Parathyroid adenoma (tissue), 2 donors: ENCODE data around the gene SLC30A7.

Experiments
- H2AFZ ChIP-seq: fragments of 300-600 bp; sonication (generic); one replicate; pipeline ENCODE4 v1.7.0; 2017; ENCODE audit warnings: antibody characterized with exemption, mild to moderate bottlenecking
- H3K27ac ChIP-seq: fragments of 300-600 bp; sonication (generic); one replicate; pipeline ENCODE4 v1.7.0; 2017
- H3K27me3 ChIP-seq: fragments of 300-600 bp; sonication (generic); one replicate; pipeline ENCODE4 v1.7.0; 2017; ENCODE audit warnings: low read length; ENCODE audit not compliant: control insufficient read depth, insufficient read depth
- H3K36me3 ChIP-seq: fragments of 300-600 bp; sonication (generic); one replicate; pipeline ENCODE4 v1.7.0; 2017; ENCODE audit warnings: low read length; ENCODE audit not compliant: control insufficient read depth, insufficient read depth
- H3K4me1 ChIP-seq: fragments of 300-600 bp; sonication (generic); one replicate; pipeline ENCODE4 v1.7.0; 2017; ENCODE audit warnings: control low read depth
- H3K4me2 ChIP-seq: fragments of 300-600 bp; sonication (generic); one replicate; pipeline ENCODE4 v1.7.0; 2017; ENCODE audit warnings: low read length
- H3K4me3 ChIP-seq: fragments of 300-600 bp; sonication (generic); one replicate; pipeline ENCODE4 v1.7.0; 2017; ENCODE audit warnings: low read depth, low read length
- H3K79me2 ChIP-seq: fragments of 300-600 bp; sonication (generic); one replicate; pipeline ENCODE4 v1.7.0; 2017; ENCODE audit warnings: control low read depth
- H3K9ac ChIP-seq: fragments of 300-600 bp; sonication (generic); one replicate; pipeline ENCODE4 v1.7.0; 2017; ENCODE audit warnings: mild to moderate bottlenecking
- H3K9me3 ChIP-seq: fragments of 300-600 bp; sonication (generic); one replicate; pipeline ENCODE4 v1.7.0; 2017; ENCODE audit warnings: low read length; ENCODE audit not compliant: control insufficient read depth
- CTCF ChIP-seq: fragments of 300-600 bp; sonication (generic); IDR thresholded peaks from one replicate; pipeline ENCODE4 v1.7.0; 2017; ENCODE audit warnings: antibody characterized with exemption, mild to moderate bottlenecking
- donor health status: primary hyperparathyroidism.

SLC30A7 gene

GRCh38 chr1:100988121-100988520 is 92.2 kb downstream of the SLC30A7 start:
- Histone ChIP-seq H3K36me3 (no peaks in the 10 kb centered on the region), H3K27ac (no peak overlapping the region), H3K9ac (no peak overlapping the region), H3K79me2 (no peaks in the 10 kb centered on the region), H3K4me2 (no peak overlapping the region), H2AFZ (no peak overlapping the region), H3K9me3 (no peaks in the 10 kb centered on the region), H3K4me3 (no peak overlapping the region), H3K4me1 (no peaks in the 10 kb centered on the region), H3K27me3 (no peaks in the 10 kb centered on the region)
- no peak for TF ChIP-seq CTCF

GRCh38 chr1:100989306-100990077 is 93.6 kb downstream of the SLC30A7 start:
- no peak for TF ChIP-seq CTCF
- Histone ChIP-seq H3K4me2 (no peak overlapping the region), H3K27me3 (no peaks in the 10 kb centered on the region), H2AFZ (no peak overlapping the region), H3K9me3 (no peaks in the 10 kb centered on the region), H3K36me3 (no peaks in the 10 kb centered on the region), H3K79me2 (no peaks in the 10 kb centered on the region), H3K4me1 (no peaks in the 10 kb centered on the region), H3K9ac (no peak overlapping the region), H3K4me3 (no peak overlapping the region), H3K27ac (no peak overlapping the region)

GRCh38 chr1:100995198-100995988 is 99.5 kb downstream of the SLC30A7 start:
- Histone ChIP-seq H3K9me3 (no peaks in the 10 kb centered on the region), H3K79me2 (no peaks in the 10 kb centered on the region), H3K27me3 (no peaks in the 10 kb centered on the region), H3K4me2 (no peak overlapping the region), H3K4me3 (no peak overlapping the region), H3K9ac (no peak overlapping the region), H3K4me1 (no peaks in the 10 kb centered on the region), H2AFZ (no peak overlapping the region), H3K36me3 (no peaks in the 10 kb centered on the region), H3K27ac (no peak overlapping the region)
- TF ChIP-seq CTCF = no peak

- Histone ChIP-seq H3K4me2 (no peak overlapping the region), H2AFZ (no peak overlapping the region), H3K9ac (no peak overlapping the region), H3K4me3 (no peak overlapping the region), H3K79me2 (no peaks in the 10 kb centered on the region), H3K9me3 (no peaks in the 10 kb centered on the region), H3K27ac (no peak overlapping the region), H3K36me3 (no peaks in the 10 kb centered on the region), H3K4me1 (no peaks in the 10 kb centered on the region), H3K27me3 (no peaks in the 10 kb centered on the region)
- no peak for TF ChIP-seq CTCF
Measured at GRCh38 chr1:100998426-100998825, 102.5 kb downstream of the SLC30A7 start.
